WTC11 (cell line): ENCODE measurements around the gene BCAT1. TPM values are rescaled to one million over a fixed set of nuclear protein-coding genes. Genes with fewer than 3 reads are reported as not detected.

Experiments
- ATAC-seq: fragments of 200-7000 bp; cut with Tn5 transposase; 2 replicates; pipeline ENCODE4 v1.10.0; 2021; ENCODE audit warnings: mild to moderate bottlenecking, moderate library complexity
- CTCF ChIA-PET: fragments of 300-600 bp; sonication (Branson Sonifier 250); formaldehyde crosslinking; loops from one replicate; lab custom pipeline; 2021; ENCODE audit warnings: antibody characterized with exemption; lab: Charles Lee
- POLR2A ChIA-PET: fragments of 350-600 bp; sonication (Branson Sonifier 250); formaldehyde crosslinking; loops from one replicate; lab custom pipeline; 2021; ENCODE audit warnings: antibody characterized with exemption; lab: Charles Lee
- DNase-seq: peaks from one replicate; pipeline ENCODE4 v3.0.0; 2021; ENCODE audit warnings: low spot score
- H3K27ac Mint-ChIP-seq: 2 replicates; pipeline ENCODE4 v1.8.0; 2021; ENCODE audit warnings: mixed read lengths
- H3K27me3 Mint-ChIP-seq: 2 replicates; pipeline ENCODE4 v1.8.0; 2021; ENCODE audit warnings: low read depth, mild to moderate bottlenecking, moderate library complexity, mixed read lengths
- H3K36me3 Mint-ChIP-seq: 2 replicates; pipeline ENCODE4 v1.8.0; 2021; ENCODE audit warnings: mixed read lengths
- H3K4me1 Mint-ChIP-seq: 2 replicates; pipeline ENCODE4 v1.8.0; 2022; ENCODE audit warnings: mixed read lengths
- H3K4me3 Mint-ChIP-seq: 2 replicates; pipeline ENCODE4 v1.8.0; 2021; ENCODE audit warnings: mild to moderate bottlenecking, moderate library complexity, mixed read lengths
- H3K9me3 Mint-ChIP-seq: 2 replicates; pipeline ENCODE4 v1.8.0; 2021; ENCODE audit warnings: mixed read lengths
- FOXP1 ChIP-seq: sonication (generic); formaldehyde crosslinking; IDR thresholded peaks from 2 replicates; pipeline ENCODE4 v1.8.0; 2022; ENCODE audit warnings: missing genetic modification reagents, mild to moderate bottlenecking, moderate library complexity, borderline replicate concordance
- HMGA2 ChIP-seq: fragments of 250-450 bp; sonication (Bioruptor Pico); IDR thresholded peaks from 2 replicates; pipeline ENCODE4 v1.4.0; 2021; ENCODE audit warnings: mild to moderate bottlenecking, moderate library complexity
- SMAD4 ChIP-seq: sonication (generic); formaldehyde crosslinking; IDR thresholded peaks from 2 replicates; pipeline ENCODE4 v1.8.0; 2022; ENCODE audit warnings: mild to moderate bottlenecking, missing genetic modification reagents
- SP1 ChIP-seq: sonication (generic); formaldehyde crosslinking; conservative IDR thresholded peaks from 2 replicates; pipeline ENCODE4 v1.8.1; 2022; ENCODE audit warnings: missing genetic modification reagents
- TP53 ChIP-seq: sonication (generic); formaldehyde crosslinking; IDR thresholded peaks from 2 replicates; pipeline ENCODE4 v1.8.1; 2023; ENCODE audit warnings: mild to moderate bottlenecking, missing genetic modification reagents
- total RNA-seq: library from RNA; stranded (reverse); gene quantifications from 3 replicates; pipeline ENCODE4 v1.2.3, GENCODE V29; 2021
- TF ChIP-seq, protein P1 (sequence below): sonication (generic); formaldehyde crosslinking; IDR thresholded peaks from 2 replicates; pipeline ENCODE4 v1.8.1; 2022; ENCODE audit warnings: mild to moderate bottlenecking, missing genetic modification reagents, moderate library complexity, borderline replicate concordance
- TF ChIP-seq, protein P2 (sequence below): fragments of 250-450 bp; sonication (Bioruptor Pico); IDR thresholded peaks from 2 replicates; pipeline ENCODE4 v2.1.2; 2022; ENCODE audit warnings: mild to moderate bottlenecking, moderate library complexity
- TF ChIP-seq, protein P3 (sequence below): fragments of 200-600 bp; IDR thresholded peaks from 2 replicates; pipeline ENCODE4 v1.8.0; 2022; ENCODE audit warnings: antibody characterized with exemption
- TF ChIP-seq, protein P4 (sequence below): sonication (generic); formaldehyde crosslinking; IDR thresholded peaks from 2 replicates; pipeline ENCODE4 v1.8.1; 2022; ENCODE audit warnings: mild to moderate bottlenecking, moderate library complexity, missing genetic modification reagents
- TF ChIP-seq, protein P5 (sequence below): sonication (generic); formaldehyde crosslinking; IDR thresholded peaks from 2 replicates; pipeline ENCODE4 v1.8.0; 2023; ENCODE audit warnings: mild to moderate bottlenecking, missing genetic modification reagents
- TF ChIP-seq, protein P6 (sequence below): sonication (generic); formaldehyde crosslinking; IDR thresholded peaks from 2 replicates; pipeline ENCODE4 v1.8.0; 2022; ENCODE audit warnings: mild to moderate bottlenecking, missing genetic modification reagents
- TF ChIP-seq, protein P7 (sequence below): fragments of 250-450 bp; sonication (Bioruptor Pico); conservative IDR thresholded peaks from 2 replicates; pipeline ENCODE4 v1.9.0; 2021; ENCODE audit warnings: mild to moderate bottlenecking
- TF ChIP-seq, protein P8 (sequence below): sonication (generic); formaldehyde crosslinking; IDR thresholded peaks from 2 replicates; pipeline ENCODE4 v1.8.1; 2022; ENCODE audit warnings: low read depth, missing genetic modification reagents, borderline replicate concordance

The BCAT1 gene
- total RNA-seq, 1 experiment from 2014 or later: 267 TPM

DNA sequence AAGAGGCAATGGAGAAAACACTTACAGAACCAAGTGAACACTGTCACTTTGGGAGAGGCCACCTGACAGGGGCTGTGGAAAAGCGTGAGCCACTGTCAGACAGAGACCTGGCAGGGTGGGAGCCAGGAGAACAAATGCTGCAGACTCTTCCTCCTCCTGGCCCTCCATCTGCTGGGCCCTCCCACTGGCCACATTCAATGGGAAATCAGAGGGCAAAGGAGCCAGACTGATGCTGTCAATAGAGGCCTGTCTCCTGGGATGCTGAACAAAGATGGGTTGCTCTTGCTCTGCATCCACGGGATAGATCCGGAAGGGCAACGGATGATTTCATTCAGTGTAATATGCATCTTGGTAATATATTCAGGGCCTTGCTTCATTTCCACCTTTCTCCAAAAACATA lies 44.9 kb upstream of the BCAT1 start:
- ChIA-PET POLR2A (no interaction called here), CTCF (no interaction called here)
- Mint-ChIP-seq H3K4me1 (no peaks in the 10 kb centered on the region), H3K27me3 (no peaks in the 10 kb centered on the region), H3K9me3 (no peaks in the 10 kb centered on the region), H3K27ac (no peak overlapping the region), H3K36me3 (no peaks in the 10 kb centered on the region), H3K4me3 (no peak overlapping the region)
- ATAC-seq (peak; percentile 69), DNase-seq (no peak)
- TF ChIP-seq, protein P1, sequence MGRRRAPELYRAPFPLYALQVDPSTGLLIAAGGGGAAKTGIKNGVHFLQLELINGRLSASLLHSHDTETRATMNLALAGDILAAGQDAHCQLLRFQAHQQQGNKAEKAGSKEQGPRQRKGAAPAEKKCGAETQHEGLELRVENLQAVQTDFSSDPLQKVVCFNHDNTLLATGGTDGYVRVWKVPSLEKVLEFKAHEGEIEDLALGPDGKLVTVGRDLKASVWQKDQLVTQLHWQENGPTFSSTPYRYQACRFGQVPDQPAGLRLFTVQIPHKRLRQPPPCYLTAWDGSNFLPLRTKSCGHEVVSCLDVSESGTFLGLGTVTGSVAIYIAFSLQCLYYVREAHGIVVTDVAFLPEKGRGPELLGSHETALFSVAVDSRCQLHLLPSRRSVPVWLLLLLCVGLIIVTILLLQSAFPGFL (CRISPR knock-in tag): no peak
- TF ChIP-seq, protein P2, sequence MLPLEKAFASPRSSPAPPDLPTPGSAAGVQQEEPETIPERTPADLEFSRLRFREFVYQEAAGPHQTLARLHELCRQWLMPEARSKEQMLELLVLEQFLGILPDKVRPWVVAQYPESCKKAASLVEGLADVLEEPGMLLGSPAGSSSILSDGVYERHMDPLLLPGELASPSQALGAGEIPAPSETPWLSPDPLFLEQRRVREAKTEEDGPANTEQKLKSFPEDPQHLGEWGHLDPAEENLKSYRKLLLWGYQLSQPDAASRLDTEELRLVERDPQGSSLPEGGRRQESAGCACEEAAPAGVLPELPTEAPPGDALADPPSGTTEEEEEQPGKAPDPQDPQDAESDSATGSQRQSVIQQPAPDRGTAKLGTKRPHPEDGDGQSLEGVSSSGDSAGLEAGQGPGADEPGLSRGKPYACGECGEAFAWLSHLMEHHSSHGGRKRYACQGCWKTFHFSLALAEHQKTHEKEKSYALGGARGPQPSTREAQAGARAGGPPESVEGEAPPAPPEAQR (CRISPR knock-in tag): no peak

DNA sequence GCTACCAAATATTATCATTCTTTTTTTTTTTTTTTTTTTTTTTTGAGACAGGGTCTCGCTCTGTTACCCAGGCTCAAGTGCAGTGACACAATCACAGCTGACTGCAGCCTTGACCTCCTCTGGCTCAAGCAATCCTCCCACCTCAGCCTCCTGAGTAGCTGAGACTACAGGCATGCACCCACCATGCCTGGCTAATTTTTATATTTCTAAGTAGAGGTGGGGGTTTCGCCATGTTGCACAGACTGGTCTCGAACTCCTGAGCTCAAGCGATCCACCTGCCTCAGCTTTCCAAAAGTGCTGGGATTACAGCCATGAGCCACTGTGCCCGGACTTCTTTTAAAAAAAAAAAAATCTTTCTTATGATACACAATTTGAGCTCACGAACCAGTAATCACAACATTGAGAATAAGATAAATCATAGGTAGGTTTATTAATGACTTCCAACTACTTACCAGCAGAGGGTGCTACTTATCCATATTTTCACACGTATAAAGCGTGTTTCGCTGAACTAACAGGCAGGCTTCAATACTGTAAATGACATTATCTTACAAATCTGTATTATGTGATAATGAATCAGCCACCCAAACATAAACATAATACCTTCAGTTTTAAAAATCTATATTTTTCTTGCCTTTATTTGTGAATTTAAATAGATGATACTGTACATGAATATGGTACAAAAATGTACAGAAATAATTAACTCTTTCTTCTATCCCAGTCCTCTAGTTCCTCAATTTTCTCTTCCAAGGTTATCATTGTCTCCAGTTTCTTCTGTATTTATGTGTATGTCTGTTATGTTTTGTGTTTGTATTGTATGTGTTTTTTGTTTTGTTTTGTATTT lies 42.5 kb upstream of the BCAT1 start:
- DNase-seq (no peak), ATAC-seq (peak; percentile 71)
- Mint-ChIP-seq H3K4me1 (no peaks in the 10 kb centered on the region), H3K27me3 (no peaks in the 10 kb centered on the region), H3K9me3 (no peaks in the 10 kb centered on the region), H3K27ac (no peak overlapping the region), H3K36me3 (no peaks in the 10 kb centered on the region), H3K4me3 (no peak overlapping the region)
- ChIA-PET CTCF (interaction anchor here (0.6 to 2.2 kb wide), 17 partner anchors 17 to 396 kb away, joined by 3 to 19 read pairs (median 3); no protein-coding TSS in a partner anchor), POLR2A (interaction anchor here (0.7 kb wide), 1 partner anchor 528 kb away, joined by 11 read pairs; no protein-coding TSS in a partner anchor)
- TF ChIP-seq, protein P3, sequence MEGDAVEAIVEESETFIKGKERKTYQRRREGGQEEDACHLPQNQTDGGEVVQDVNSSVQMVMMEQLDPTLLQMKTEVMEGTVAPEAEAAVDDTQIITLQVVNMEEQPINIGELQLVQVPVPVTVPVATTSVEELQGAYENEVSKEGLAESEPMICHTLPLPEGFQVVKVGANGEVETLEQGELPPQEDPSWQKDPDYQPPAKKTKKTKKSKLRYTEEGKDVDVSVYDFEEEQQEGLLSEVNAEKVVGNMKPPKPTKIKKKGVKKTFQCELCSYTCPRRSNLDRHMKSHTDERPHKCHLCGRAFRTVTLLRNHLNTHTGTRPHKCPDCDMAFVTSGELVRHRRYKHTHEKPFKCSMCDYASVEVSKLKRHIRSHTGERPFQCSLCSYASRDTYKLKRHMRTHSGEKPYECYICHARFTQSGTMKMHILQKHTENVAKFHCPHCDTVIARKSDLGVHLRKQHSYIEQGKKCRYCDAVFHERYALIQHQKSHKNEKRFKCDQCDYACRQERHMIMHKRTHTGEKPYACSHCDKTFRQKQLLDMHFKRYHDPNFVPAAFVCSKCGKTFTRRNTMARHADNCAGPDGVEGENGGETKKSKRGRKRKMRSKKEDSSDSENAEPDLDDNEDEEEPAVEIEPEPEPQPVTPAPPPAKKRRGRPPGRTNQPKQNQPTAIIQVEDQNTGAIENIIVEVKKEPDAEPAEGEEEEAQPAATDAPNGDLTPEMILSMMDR: peak; percentile 67
- TF ChIP-seq, protein P4, sequence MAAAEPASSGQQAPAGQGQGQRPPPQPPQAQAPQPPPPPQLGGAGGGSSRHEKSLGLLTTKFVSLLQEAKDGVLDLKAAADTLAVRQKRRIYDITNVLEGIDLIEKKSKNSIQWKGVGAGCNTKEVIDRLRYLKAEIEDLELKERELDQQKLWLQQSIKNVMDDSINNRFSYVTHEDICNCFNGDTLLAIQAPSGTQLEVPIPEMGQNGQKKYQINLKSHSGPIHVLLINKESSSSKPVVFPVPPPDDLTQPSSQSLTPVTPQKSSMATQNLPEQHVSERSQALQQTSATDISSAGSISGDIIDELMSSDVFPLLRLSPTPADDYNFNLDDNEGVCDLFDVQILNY (CRISPR knock-in tag): no peak

DNA sequence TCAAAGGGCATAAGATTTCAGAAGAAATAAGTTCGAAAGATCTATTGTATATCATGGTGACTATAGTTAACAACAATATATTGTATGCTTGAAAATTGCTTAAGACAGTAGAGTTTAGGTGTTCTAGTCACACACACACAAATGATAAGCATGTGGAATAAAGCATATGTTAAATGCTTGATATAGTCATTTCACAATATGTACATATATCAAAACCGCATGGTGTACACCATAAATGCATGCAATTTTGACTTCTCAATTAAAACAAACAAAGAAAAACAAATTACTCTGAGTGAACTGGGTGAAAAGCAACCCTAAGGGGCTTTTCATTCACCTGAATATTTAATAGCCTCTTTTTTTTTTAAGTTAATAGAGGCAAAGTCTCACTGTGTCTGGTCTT lies 40.3 kb upstream of the BCAT1 start:
- Mint-ChIP-seq H3K27me3 (no peaks in the 10 kb centered on the region; the same call in 1 of the 2 replicates), H3K4me3 (no peak overlapping the region), H3K36me3 (peaks cover 5% of the 10 kb centered on the region), H3K9me3 (peaks cover 5% of the 10 kb centered on the region), H3K4me1 (no peaks in the 10 kb centered on the region), H3K27ac (no peak overlapping the region)
- DNase-seq (no peak), ATAC-seq (no peak)
- ChIA-PET POLR2A (no interaction called here), CTCF (no interaction called here)
- TF ChIP-seq SMAD4 (CRISPR knock-in tag) (no peak), HMGA2 (CRISPR knock-in tag) (no peak), SP1 (no peak), TP53 (no peak), FOXP1 (CRISPR knock-in tag) (no peak)
- TF ChIP-seq, protein P5, sequence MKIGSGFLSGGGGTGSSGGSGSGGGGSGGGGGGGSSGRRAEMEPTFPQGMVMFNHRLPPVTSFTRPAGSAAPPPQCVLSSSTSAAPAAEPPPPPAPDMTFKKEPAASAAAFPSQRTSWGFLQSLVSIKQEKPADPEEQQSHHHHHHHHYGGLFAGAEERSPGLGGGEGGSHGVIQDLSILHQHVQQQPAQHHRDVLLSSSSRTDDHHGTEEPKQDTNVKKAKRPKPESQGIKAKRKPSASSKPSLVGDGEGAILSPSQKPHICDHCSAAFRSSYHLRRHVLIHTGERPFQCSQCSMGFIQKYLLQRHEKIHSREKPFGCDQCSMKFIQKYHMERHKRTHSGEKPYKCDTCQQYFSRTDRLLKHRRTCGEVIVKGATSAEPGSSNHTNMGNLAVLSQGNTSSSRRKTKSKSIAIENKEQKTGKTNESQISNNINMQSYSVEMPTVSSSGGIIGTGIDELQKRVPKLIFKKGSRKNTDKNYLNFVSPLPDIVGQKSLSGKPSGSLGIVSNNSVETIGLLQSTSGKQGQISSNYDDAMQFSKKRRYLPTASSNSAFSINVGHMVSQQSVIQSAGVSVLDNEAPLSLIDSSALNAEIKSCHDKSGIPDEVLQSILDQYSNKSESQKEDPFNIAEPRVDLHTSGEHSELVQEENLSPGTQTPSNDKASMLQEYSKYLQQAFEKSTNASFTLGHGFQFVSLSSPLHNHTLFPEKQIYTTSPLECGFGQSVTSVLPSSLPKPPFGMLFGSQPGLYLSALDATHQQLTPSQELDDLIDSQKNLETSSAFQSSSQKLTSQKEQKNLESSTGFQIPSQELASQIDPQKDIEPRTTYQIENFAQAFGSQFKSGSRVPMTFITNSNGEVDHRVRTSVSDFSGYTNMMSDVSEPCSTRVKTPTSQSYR (CRISPR knock-in tag): no peak
- TF ChIP-seq, protein P6, sequence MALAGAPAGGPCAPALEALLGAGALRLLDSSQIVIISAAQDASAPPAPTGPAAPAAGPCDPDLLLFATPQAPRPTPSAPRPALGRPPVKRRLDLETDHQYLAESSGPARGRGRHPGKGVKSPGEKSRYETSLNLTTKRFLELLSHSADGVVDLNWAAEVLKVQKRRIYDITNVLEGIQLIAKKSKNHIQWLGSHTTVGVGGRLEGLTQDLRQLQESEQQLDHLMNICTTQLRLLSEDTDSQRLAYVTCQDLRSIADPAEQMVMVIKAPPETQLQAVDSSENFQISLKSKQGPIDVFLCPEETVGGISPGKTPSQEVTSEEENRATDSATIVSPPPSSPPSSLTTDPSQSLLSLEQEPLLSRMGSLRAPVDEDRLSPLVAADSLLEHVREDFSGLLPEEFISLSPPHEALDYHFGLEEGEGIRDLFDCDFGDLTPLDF (CRISPR knock-in tag): no peak
- TF ChIP-seq, protein P7, sequence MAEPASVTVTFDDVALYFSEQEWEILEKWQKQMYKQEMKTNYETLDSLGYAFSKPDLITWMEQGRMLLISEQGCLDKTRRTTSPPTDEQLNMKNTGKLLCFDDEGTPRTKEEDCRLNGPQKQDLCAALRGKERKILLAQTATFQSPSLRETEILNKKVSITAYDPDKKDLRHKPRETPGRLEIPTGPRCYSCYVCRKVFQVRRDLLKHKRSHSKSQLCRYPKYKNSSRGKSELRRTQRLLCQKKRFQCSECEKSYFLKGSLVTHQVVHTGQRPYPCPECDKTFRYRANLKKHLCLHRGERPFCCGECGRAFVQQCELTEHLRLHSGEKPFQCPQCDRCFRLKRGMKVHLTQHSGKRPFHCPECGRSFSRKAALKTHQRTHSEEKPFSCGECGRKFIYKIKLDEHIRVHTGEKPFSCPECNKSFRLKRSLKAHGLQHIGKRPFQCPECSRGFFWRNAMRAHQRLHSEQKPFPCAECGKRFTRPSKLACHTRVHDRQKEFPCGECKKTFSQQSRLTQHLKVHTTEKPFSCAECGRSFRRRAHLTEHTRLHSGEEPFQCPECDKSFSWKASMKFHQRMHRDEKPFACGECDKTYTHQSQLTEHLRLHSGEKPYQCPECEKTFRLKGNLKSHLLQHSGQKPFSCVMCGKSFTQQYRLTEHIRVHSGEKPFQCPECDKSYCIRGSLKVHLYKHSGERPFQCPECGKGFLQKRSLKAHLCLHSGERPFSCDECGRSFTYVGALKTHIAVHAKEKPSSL (CRISPR knock-in tag): no peak
- TF ChIP-seq, protein P8, sequence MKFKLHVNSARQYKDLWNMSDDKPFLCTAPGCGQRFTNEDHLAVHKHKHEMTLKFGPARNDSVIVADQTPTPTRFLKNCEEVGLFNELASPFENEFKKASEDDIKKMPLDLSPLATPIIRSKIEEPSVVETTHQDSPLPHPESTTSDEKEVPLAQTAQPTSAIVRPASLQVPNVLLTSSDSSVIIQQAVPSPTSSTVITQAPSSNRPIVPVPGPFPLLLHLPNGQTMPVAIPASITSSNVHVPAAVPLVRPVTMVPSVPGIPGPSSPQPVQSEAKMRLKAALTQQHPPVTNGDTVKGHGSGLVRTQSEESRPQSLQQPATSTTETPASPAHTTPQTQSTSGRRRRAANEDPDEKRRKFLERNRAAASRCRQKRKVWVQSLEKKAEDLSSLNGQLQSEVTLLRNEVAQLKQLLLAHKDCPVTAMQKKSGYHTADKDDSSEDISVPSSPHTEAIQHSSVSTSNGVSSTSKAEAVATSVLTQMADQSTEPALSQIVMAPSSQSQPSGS (CRISPR knock-in tag): no peak
- TF ChIP-seq, protein P4 (CRISPR knock-in tag): no peak
